ENCODE results near the gene CBARP. TPM values are rescaled to one million over a fixed set of nuclear protein-coding genes. Genes with fewer than 3 reads are reported as not detected.

The CBARP gene
- total and polyA plus RNA-seq, 9 donors: 0.84 to 2.9 (median 1.8) TPM

GRCh38 chr19:1245494-1246264 is 7.9 kb upstream of the CBARP start:
- peaks cover 4% of the 10 kb centered on the region for H3K36me3 ChIP-seq (ENCODE audit: control insufficient read depth, insufficient read depth, low read length)
- H3K4me1 ChIP-seq (ENCODE audit: control insufficient read depth, insufficient read depth, low read length): peaks cover 67% of the 10 kb centered on the region
- 63% methylated on average over 21 of the region's 26 CpGs for WGBS (ENCODE audit: insufficient coverage)
- peak; percentile 85 for DNase-seq
- H3K27ac ChIP-seq (ENCODE audit: low read length): peak overlapping the region; percentile 99
- no peak overlapping the region for H3K4me3 ChIP-seq (ENCODE audit: low read length)
- H3K27me3 ChIP-seq (ENCODE audit: control insufficient read depth, insufficient read depth, low read length): no peaks in the 10 kb centered on the region
- H3K9me3 ChIP-seq (replicated peaks; ENCODE audit: control insufficient read depth, low read depth, low read length): no peaks in the 10 kb centered on the region

GRCh38 chr19:1244693-1245451 is 7.1 kb upstream of the CBARP start:
- H3K9me3 ChIP-seq (replicated peaks; ENCODE audit: control insufficient read depth, low read depth, low read length): no peaks in the 10 kb centered on the region
- no peak overlapping the region for H3K4me3 ChIP-seq (ENCODE audit: low read length)
- peaks cover 4% of the 10 kb centered on the region for H3K36me3 ChIP-seq (ENCODE audit: control insufficient read depth, insufficient read depth, low read length)
- H3K27ac ChIP-seq (ENCODE audit: low read length): peak overlapping the region; percentile 99
- WGBS (ENCODE audit: insufficient coverage): 26% methylated on average over 14 of the region's 31 CpGs
- H3K27me3 ChIP-seq (ENCODE audit: control insufficient read depth, insufficient read depth, low read length): no peaks in the 10 kb centered on the region
- peaks cover 72% of the 10 kb centered on the region for H3K4me1 ChIP-seq (ENCODE audit: control insufficient read depth, insufficient read depth, low read length)
- peak; percentile 60 for DNase-seq

DNA sequence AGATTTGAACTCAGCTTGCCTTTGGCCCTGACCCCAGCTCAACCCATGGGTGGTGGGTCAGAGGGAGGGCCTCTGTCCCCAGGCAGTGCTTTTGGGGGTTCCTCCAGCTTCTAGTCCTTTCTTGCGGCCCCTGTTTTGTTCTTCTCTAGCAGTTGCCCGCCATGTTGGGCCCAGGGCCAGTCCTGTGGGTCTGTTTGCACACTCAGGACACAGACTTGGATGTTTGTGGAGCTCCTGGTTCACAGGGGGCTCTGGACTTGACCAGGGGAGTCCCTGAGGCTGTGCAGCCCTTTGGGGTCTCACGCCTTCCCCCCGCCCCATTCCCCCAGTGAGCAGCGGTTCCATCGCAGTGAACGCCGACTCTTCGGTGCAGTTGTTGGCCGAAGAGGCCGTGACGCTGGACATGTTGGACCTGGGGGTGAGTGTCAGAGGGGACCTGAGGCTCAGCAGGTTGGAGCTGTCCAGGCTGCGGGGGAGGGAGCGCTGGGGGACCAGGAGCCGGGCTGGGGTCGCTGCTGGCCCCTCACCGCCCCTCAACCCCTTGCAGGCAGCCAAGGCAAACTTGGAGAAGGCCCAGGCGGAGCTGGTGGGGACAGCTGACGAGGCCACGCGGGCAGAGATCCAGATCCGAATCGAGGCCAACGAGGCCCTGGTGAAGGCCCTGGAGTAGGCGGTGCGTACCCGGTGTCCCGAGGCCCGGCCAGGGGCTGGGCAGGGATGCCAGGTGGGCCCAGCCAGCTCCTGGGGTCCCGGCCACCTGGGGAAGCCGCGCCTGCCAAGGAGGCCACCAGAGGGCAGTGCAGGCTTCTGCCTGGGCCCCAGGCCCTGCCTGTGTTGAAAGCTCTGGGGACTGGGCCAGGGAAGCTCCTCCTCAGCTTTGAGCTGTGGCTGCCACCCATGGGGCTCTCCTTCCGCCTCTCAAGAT is 6.2 kb upstream of the CBARP start:
- no peaks in the 10 kb centered on the region for H3K9me3 ChIP-seq (replicated peaks; ENCODE audit: control insufficient read depth, low read depth, low read length)
- peak overlapping the region; percentile 99 for H3K27ac ChIP-seq (ENCODE audit: low read length)
- peaks cover 77% of the 10 kb centered on the region for H3K4me1 ChIP-seq (ENCODE audit: control insufficient read depth, insufficient read depth, low read length)
- WGBS (ENCODE audit: insufficient coverage): 29% methylated on average over 26 of the region's 33 CpGs
- peaks cover 4% of the 10 kb centered on the region for H3K36me3 ChIP-seq (ENCODE audit: control insufficient read depth, insufficient read depth, low read length)
- no peak overlapping the region for H3K4me3 ChIP-seq (ENCODE audit: low read length)
- peak; percentile 91 for DNase-seq
- H3K27me3 ChIP-seq (ENCODE audit: control insufficient read depth, insufficient read depth, low read length): no peaks in the 10 kb centered on the region

DNA sequence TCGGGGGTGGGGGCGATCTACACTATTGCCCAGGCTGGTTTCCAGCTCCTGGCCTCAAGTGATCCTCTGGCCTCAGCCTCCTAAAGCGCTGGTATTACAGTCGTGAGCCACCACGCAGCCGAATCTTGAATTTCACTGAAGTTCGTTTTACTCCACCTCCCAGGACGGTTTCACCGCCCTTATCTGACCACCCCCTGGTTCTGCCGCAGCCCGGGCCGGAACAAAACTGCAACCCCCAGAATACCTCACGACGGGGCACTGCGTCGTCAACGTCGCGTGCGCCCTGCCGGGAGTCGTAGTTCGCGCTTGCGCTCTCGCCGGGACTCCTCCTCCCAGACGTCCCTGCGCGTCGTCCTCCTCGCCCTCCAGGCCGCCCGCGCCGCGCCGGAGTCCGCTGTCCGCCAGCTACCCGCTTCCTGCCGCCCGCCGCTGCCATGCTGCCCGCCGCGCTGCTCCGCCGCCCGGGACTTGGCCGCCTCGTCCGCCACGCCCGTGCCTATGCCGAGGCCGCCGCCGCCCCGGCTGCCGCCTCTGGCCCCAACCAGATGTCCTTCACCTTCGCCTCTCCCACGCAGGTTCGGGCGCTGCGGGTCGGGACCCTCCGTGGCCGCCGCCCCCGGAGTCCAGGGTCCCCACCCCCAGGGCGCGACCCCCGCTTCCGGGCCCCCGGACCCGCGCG is 3.8 kb upstream of the CBARP start, which contains the start of gene ATP5F1D:
ATP5F1D (plus strand) TSS at position 335 of the 679 bp plus-strand sequence; CDS start at position 435, 100 bp downstream.
- DNase-seq: peak; percentile 97
- Histone ChIP-seq H3K27ac (ENCODE audit: low read length) (peak within 1 kb of the TSS; percentile 47), H3K36me3 (ENCODE audit: control insufficient read depth, insufficient read depth, low read length) (peaks cover 4% of the 10 kb centered on the region), H3K4me1 (ENCODE audit: control insufficient read depth, insufficient read depth, low read length) (peaks cover 79% of the 10 kb centered on the region), H3K9me3 (replicated peaks; ENCODE audit: control insufficient read depth, low read depth, low read length) (no peaks in the 10 kb centered on the region), H3K27me3 (ENCODE audit: control insufficient read depth, insufficient read depth, low read length) (peaks cover 6% of the 10 kb centered on the region), H3K4me3 (ENCODE audit: low read length) (peak within 1 kb of the TSS; percentile 66)
- WGBS (ENCODE audit: insufficient coverage): under 1% methylated on average over 75 of the region's 79 CpGs

- Histone ChIP-seq H3K4me1 (ENCODE audit: control insufficient read depth, insufficient read depth, low read length) (peaks cover 78% of the 10 kb centered on the region), H3K27me3 (ENCODE audit: control insufficient read depth, insufficient read depth, low read length) (peaks cover 9% of the 10 kb centered on the region), H3K4me3 (ENCODE audit: low read length) (no peak overlapping the region), H3K36me3 (ENCODE audit: control insufficient read depth, insufficient read depth, low read length) (peaks cover 4% of the 10 kb centered on the region), H3K27ac (ENCODE audit: low read length) (peak overlapping the region; percentile 47), H3K9me3 (replicated peaks; ENCODE audit: control insufficient read depth, low read depth, low read length) (no peaks in the 10 kb centered on the region)
- DNase-seq: no peak
- 54% methylated on average over 11 of the region's 15 CpGs for WGBS (ENCODE audit: insufficient coverage)
Measured at GRCh38 chr19:1240925-1241324, 3.1 kb upstream of the CBARP start.

DNA sequence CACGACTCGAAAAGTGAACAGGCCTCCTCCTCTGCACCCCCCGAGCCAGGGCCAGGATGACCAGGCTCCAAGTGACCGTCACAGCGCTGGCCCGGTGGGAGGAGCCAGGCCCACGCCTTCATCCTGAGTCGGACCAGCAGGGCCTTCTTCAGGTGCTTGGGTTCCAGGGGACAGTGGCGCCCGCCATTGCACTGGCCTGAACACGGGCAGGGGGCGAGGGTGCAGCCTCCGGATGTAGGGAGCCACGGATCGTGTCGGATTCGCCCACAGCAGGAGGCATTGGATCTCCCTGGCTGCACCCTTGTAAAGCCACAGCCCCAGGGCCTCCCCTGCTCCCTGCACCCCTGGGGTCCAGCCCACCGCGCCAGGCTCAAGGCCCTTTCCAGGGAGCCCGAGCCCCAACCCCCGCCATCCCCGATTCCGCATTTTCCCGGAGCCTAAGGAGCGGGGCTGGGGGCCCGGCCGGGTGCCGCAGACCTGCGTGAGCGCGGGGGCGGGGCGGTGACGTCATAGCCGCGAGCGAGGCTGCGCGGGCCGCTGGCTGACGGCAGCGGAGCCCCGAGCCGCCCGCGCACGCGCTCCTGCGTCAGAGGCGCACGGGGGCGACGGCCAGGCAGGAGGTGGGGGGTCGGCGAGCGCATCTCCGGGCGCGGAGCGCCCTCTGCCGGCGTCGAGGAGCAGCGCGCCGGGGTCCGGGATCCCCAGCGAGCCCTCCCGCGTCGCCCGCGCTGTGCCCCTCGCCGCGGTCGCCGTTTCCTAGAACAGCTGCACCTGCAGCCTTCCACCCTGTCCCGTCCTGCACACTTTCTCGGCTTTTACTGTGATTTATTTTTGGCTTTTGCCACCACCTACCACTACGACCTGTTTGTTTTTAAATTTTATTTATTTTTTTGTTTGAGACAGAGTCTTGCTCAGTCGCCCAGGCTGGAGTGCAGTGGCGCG is 2.3 kb upstream of the CBARP start:
- 5% methylated on average over 74 of the region's 84 CpGs for WGBS (ENCODE audit: insufficient coverage)
- DNase-seq: peak; percentile 96
- H3K4me1 ChIP-seq (ENCODE audit: control insufficient read depth, insufficient read depth, low read length): peaks cover 70% of the 10 kb centered on the region
- peaks cover 9% of the 10 kb centered on the region for H3K27me3 ChIP-seq (ENCODE audit: control insufficient read depth, insufficient read depth, low read length)
- H3K36me3 ChIP-seq (ENCODE audit: control insufficient read depth, insufficient read depth, low read length): peaks cover 4% of the 10 kb centered on the region
- no peaks in the 10 kb centered on the region for H3K9me3 ChIP-seq (replicated peaks; ENCODE audit: control insufficient read depth, low read depth, low read length)
- H3K4me3 ChIP-seq (ENCODE audit: low read length): peak overlapping the region; percentile 41
- peak overlapping the region; percentile 94 for H3K27ac ChIP-seq (ENCODE audit: low read length)

DNA sequence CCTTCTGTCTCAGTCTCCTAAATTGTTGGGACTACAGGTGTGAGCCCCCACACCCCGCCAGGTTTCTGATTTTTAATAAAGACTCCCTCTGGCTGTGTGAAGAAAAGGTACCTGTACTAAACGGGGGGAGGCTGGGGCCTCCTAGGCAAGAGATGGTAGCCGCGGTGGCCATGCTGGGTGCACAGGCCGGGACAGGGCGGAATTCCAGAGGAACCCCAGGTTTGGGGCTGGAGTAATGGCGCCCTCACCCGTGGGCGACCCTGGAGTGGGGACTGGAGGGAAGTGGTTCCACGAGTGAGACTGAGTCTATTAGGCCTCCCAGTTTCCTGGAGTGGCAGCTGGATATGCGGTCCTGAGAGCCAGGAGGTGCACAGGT is 1.6 kb upstream of the CBARP start:
- Histone ChIP-seq H3K36me3 (ENCODE audit: control insufficient read depth, insufficient read depth, low read length) (peaks cover 2% of the 10 kb centered on the region), H3K4me1 (ENCODE audit: control insufficient read depth, insufficient read depth, low read length) (peaks cover 63% of the 10 kb centered on the region), H3K4me3 (ENCODE audit: low read length) (no peak overlapping the region), H3K27ac (ENCODE audit: low read length) (peak overlapping the region; percentile 94), H3K27me3 (ENCODE audit: control insufficient read depth, insufficient read depth, low read length) (peaks cover 9% of the 10 kb centered on the region), H3K9me3 (replicated peaks; ENCODE audit: control insufficient read depth, low read depth, low read length) (no peaks in the 10 kb centered on the region)
- no peak for DNase-seq
- WGBS (ENCODE audit: insufficient coverage): 78% methylated on average over 9 of the region's 11 CpGs

GRCh38 chr19:1238369-1239303 is 831 bp upstream of the CBARP start:
- peak overlapping the region; percentile 51 for H3K27ac ChIP-seq (ENCODE audit: low read length)
- 48% methylated on average over 31 of the region's 34 CpGs for WGBS (ENCODE audit: insufficient coverage)
- peaks cover 56% of the 10 kb centered on the region for H3K4me1 ChIP-seq (ENCODE audit: control insufficient read depth, insufficient read depth, low read length)
- H3K27me3 ChIP-seq (ENCODE audit: control insufficient read depth, insufficient read depth, low read length): peaks cover 9% of the 10 kb centered on the region
- H3K4me3 ChIP-seq (ENCODE audit: low read length): peak overlapping the region; percentile 29
- DNase-seq: no peak
- peaks cover 4% of the 10 kb centered on the region for H3K36me3 ChIP-seq (ENCODE audit: control insufficient read depth, insufficient read depth, low read length)
- H3K9me3 ChIP-seq (replicated peaks; ENCODE audit: control insufficient read depth, low read depth, low read length): no peaks in the 10 kb centered on the region
